SJSA1 (cell line): ENCODE results near the gene C1QA. TPM values are rescaled to one million over a fixed set of nuclear protein-coding genes. Genes with fewer than 3 reads are reported as not detected.
A peak's percentile ranks its signal among the peaks of the same experiment; 100 is the strongest.

Source experiments
- DNase-seq, 2 experiments: peaks; one replicate each; pipeline ENCODE4 v3.0.0-alpha.2; 2015 to 2020; ENCODE audit warnings: low spot score in 2 of 2, low read depth in 1 of 2
- H3K27ac ChIP-seq: fragments of 250-450 bp; sonication (Bioruptor Pico); 2 replicates; pipeline ENCODE4 v1.5.1; 2020; ENCODE audit warnings: mild to moderate bottlenecking, moderate library complexity
- H3K27me3 ChIP-seq: fragments of 250-450 bp; sonication (Bioruptor Pico); replicated peaks from 2 replicates; pipeline ENCODE4 v1.5.1; 2020; ENCODE audit warnings: mild to moderate bottlenecking, moderate library complexity
- H3K36me3 ChIP-seq: fragments of 250-450 bp; sonication (Bioruptor Pico); 2 replicates; pipeline ENCODE4 v1.5.1; 2020; ENCODE audit warnings: mild to moderate bottlenecking
- H3K4me1 ChIP-seq: fragments of 250-450 bp; sonication (Bioruptor Pico); replicated peaks from 2 replicates; pipeline ENCODE4 v1.6.1; 2021; ENCODE audit warnings: mild to moderate bottlenecking
- H3K4me3 ChIP-seq: fragments of 250-450 bp; sonication (Bioruptor Pico); 2 replicates; pipeline ENCODE4 v1.5.1; 2020; ENCODE audit warnings: mild to moderate bottlenecking
- H3K9me3 ChIP-seq: fragments of 250-450 bp; sonication (Bioruptor Pico); replicated peaks from 2 replicates; pipeline ENCODE4 v1.5.1; 2020; ENCODE audit warnings: mild to moderate bottlenecking
- total RNA-seq: library from RNA; depleted of rRNA; stranded (reverse); fragments of >200 nt; shearing (Covaris generic); gene quantifications from 2 replicates; pipeline ENCODE4 v1.2.3, GENCODE V29; 2014

Gene C1QA
- total RNA-seq, 1 experiment from 2014 or later: not detected

GRCh38 chr1:22639286-22639685, 2.9 kb downstream of the C1QA start:
- H3K9me3 ChIP-seq: no peaks in the 10 kb centered on the region
- peaks cover 15% of the 10 kb centered on the region for H3K27me3 ChIP-seq
- no peak for DNase-seq
- H3K36me3 ChIP-seq: no peaks in the 10 kb centered on the region
- no peak overlapping the region for H3K27ac ChIP-seq
- H3K4me1 ChIP-seq: no peaks in the 10 kb centered on the region
- no peak overlapping the region for H3K4me3 ChIP-seq

- Histone ChIP-seq H3K4me1 (no peaks in the 10 kb centered on the region), H3K27me3 (no peaks in the 10 kb centered on the region; the same call in none of the 2 replicates), H3K4me3 (no peak overlapping the region), H3K36me3 (no peaks in the 10 kb centered on the region), H3K9me3 (no peaks in the 10 kb centered on the region), H3K27ac (no peak overlapping the region)
- DNase-seq: no peak
Measured at GRCh38 chr1:22641247-22641646, 4.8 kb downstream of the C1QA start.

GRCh38 chr1:22641906-22642636, 5.6 kb downstream of the C1QA start:
- Histone ChIP-seq H3K9me3 (no peaks in the 10 kb centered on the region), H3K4me1 (no peaks in the 10 kb centered on the region), H3K27me3 (no peaks in the 10 kb centered on the region), H3K36me3 (no peaks in the 10 kb centered on the region), H3K4me3 (no peak overlapping the region), H3K27ac (no peak overlapping the region)
- DNase-seq: peak; percentile 48 to 78

GRCh38 chr1:22643381-22643780, 7.0 kb downstream of the C1QA start, which contains the start of gene C1QC:
Gene C1QC (plus strand): TSS chr1:22643633. CDS start chr1:22644024, 391 bp downstream.
- no peaks in the 10 kb centered on the region for H3K36me3 ChIP-seq
- DNase-seq: no peak
- no peak within 1 kb of the TSS for H3K27ac ChIP-seq
- H3K4me3 ChIP-seq: no peak within 1 kb of the TSS
- H3K9me3 ChIP-seq: no peaks in the 10 kb centered on the region
- no peaks in the 10 kb centered on the region; the same call in 1 of the 2 replicates for H3K27me3 ChIP-seq
- H3K4me1 ChIP-seq: no peaks in the 10 kb centered on the region

- Histone ChIP-seq H3K4me3 (no peak overlapping the region), H3K9me3 (no peaks in the 10 kb centered on the region), H3K4me1 (no peaks in the 10 kb centered on the region), H3K27ac (no peak overlapping the region), H3K27me3 (no peaks in the 10 kb centered on the region; the same call in 1 of the 2 replicates), H3K36me3 (no peaks in the 10 kb centered on the region)
- no peak for DNase-seq
Measured at GRCh38 chr1:22643928-22644327, 7.5 kb downstream of the C1QA start.

DNA sequence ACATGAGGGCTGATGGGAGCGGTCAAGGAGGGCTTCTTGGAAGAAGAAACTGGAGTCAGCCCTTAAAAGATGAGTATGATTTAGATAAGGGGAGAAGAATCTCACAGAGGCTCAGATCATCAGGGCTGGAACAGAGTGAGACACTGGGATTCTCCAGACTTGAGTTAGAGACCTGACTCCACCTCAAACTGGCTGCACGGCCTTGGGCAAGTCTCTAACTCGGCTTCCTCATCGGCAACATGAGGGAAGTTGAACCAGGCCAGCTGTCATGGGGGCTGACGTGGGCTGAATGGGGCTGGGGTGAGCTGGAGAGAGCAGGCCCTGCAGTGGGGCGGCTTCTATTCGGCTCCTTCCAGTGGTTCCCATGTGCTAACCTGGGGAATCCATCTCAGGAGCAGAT, 9.5 kb downstream of the C1QA start:
- Histone ChIP-seq H3K27ac (no peak overlapping the region), H3K4me3 (no peak overlapping the region), H3K27me3 (peaks cover 3% of the 10 kb centered on the region; the same call in 1 of the 2 replicates), H3K4me1 (no peaks in the 10 kb centered on the region), H3K9me3 (no peaks in the 10 kb centered on the region), H3K36me3 (no peaks in the 10 kb centered on the region)
- DNase-seq: no peak

GRCh38 chr1:22646384-22646783, 10.0 kb downstream of the C1QA start:
- H3K9me3 ChIP-seq: no peaks in the 10 kb centered on the region
- H3K4me3 ChIP-seq: no peak overlapping the region
- no peaks in the 10 kb centered on the region for H3K36me3 ChIP-seq
- H3K27ac ChIP-seq: no peak overlapping the region
- DNase-seq: no peak
- peaks cover 3% of the 10 kb centered on the region; the same call in 1 of the 2 replicates for H3K27me3 ChIP-seq
- H3K4me1 ChIP-seq: no peaks in the 10 kb centered on the region

GRCh38 chr1:22650089-22650693, 13.8 kb downstream of the C1QA start:
- peaks cover 24% of the 10 kb centered on the region for H3K27me3 ChIP-seq
- DNase-seq: no peak
- H3K9me3 ChIP-seq: no peaks in the 10 kb centered on the region
- no peak overlapping the region for H3K4me3 ChIP-seq
- no peaks in the 10 kb centered on the region for H3K4me1 ChIP-seq
- no peak overlapping the region for H3K27ac ChIP-seq
- no peaks in the 10 kb centered on the region for H3K36me3 ChIP-seq

DNA sequence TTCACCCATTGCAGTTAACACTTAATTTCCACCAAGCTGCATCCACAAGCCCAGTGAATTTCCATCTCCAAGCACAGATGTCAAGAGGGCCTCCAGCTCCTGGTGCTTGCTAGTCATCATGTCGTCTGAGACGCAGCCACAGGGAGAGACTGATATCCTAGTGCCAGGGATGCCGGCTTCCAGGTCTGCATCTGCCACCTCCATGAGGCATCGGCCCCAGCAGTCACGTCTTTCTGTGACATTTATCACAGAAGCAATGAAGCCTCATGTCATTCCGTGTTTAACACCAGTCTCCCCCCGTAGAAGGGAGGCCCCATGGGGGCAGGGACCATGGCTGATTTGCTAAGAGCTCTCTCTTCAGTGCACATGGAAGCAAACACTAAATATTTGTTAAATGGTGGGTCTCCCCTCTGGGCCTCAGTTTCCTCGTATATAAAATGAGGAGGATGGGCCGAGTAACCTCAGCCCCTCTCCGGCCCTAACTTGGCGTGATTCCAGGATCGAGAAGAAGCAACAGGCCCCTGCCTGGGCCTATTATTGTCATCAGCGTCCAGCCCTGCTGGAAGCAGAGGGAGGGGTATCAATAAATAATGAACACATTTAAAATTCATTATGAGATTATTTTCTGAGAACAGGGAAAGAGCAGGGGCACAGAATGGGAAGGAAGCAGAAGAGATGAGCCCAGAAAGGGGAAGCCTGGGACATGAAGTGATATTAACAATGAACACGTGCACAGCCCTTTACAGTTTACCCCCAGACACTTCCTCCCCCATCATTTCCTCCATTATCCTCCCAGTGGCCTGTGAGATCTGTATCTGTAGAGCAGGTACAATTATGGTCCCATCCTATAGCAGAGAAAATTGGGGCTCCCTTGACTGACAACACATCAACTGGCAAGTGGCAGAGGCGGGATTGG, 15.8 kb downstream of the C1QA start:
- H3K27ac ChIP-seq: no peak overlapping the region

GRCh38 chr1:22652881-22653316, 16.5 kb downstream of the C1QA start, which contains the start of gene C1QB:
Gene C1QB (plus strand): TSS chr1:22653236. CDS start chr1:22659463, 6,227 bp downstream.
- Histone ChIP-seq H3K4me1 (no peaks in the 10 kb centered on the region), H3K4me3 (no peak within 1 kb of the TSS), H3K36me3 (no peaks in the 10 kb centered on the region), H3K9me3 (no peaks in the 10 kb centered on the region), H3K27ac (no peak within 1 kb of the TSS), H3K27me3 (peaks cover 41% of the 10 kb centered on the region)
- DNase-seq: no peak

More for the DNA sequence above, 15.8 kb downstream of the C1QA start:
- Histone ChIP-seq H3K27me3 (peaks cover 37% of the 10 kb centered on the region), H3K4me3 (no peak overlapping the region), H3K9me3 (no peaks in the 10 kb centered on the region), H3K4me1 (no peaks in the 10 kb centered on the region), H3K36me3 (no peaks in the 10 kb centered on the region)
- no peak for DNase-seq

- no peaks in the 10 kb centered on the region for H3K4me1 ChIP-seq
- no peak for DNase-seq
- H3K27me3 ChIP-seq: peaks cover 41% of the 10 kb centered on the region
Measured at GRCh38 chr1:22654692-22655091, 18.3 kb downstream of the C1QA start.

DNA sequence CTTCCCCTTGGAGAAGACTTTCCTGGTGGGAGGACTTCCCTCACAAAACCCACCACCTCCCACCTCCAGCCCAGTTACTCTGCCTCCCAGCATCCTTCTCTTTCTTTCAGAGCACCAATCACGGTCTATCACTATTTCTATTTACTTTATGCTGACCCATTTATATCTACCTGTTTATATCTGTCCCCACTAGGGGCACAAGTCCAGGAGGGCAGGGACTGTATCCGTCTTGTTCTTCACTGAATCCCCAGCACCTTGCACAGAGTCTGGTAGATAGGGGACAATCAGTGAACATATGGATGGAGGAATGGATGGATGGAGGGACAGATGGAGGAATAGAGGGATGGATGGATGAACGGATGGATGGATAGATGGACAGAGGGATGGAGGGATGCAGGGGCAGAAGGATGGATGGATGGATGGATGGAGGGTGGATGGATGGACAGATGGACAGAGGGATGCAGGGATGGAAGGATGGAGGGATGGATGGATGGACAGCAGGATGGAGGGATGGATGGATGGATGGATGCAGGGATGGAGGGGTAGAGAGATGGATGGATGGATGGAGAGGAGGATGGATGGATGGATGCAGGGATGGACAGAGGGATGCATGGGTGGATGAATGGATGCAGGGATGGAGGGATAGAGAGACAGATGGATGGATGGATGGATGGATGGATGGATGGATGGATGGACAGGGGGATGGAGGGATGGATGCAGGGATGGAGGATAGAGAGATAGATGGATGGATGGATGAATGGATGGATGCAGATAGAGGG, 22.1 kb downstream of the C1QA start:
- no peaks in the 10 kb centered on the region for H3K36me3 ChIP-seq
- no peaks in the 10 kb centered on the region for H3K4me1 ChIP-seq
- H3K27ac ChIP-seq: no peak overlapping the region
- no peak for DNase-seq
- no peak overlapping the region for H3K4me3 ChIP-seq
- no peaks in the 10 kb centered on the region for H3K9me3 ChIP-seq
- H3K27me3 ChIP-seq: peaks cover 38% of the 10 kb centered on the region

More at GRCh38 chr1:22654692-22655091, 18.3 kb downstream of the C1QA start:
- no peak overlapping the region for H3K4me3 ChIP-seq
- no peaks in the 10 kb centered on the region for H3K9me3 ChIP-seq
- H3K27ac ChIP-seq: no peak overlapping the region
- no peaks in the 10 kb centered on the region for H3K36me3 ChIP-seq

- H3K27me3 ChIP-seq: peaks cover 16% of the 10 kb centered on the region
- no peaks in the 10 kb centered on the region for H3K4me1 ChIP-seq
- H3K36me3 ChIP-seq: no peaks in the 10 kb centered on the region
- DNase-seq: no peak
- H3K9me3 ChIP-seq: no peaks in the 10 kb centered on the region
- no peak overlapping the region for H3K4me3 ChIP-seq
- no peak overlapping the region for H3K27ac ChIP-seq
Measured at GRCh38 chr1:22660716-22661241, 24.4 kb downstream of the C1QA start.
